Activated CD4-positive, CD25-positive, alpha-beta regulatory T cell treated with anti-CD3 and anti-CD28 coated beads, Interleukin-2, amount 50 U/mL, for 24 hours (primary cell): Measurements from ENCODE around the gene LCN9.

Source experiments
- ATAC-seq, 2 donors: fragments of 150-1000 bp; cut with Tn5 transposase; one replicate each; pipeline ENCODE4 v1.10.0; 2021; ENCODE audit warnings: mild to moderate bottlenecking in 1 of 2, moderate library complexity in 1 of 2

LCN9 gene

GRCh38 chr9:135673941-135674340 lies 10.8 kb downstream of the LCN9 start:
- ATAC-seq: no peak

- no peak for ATAC-seq
These were observed 11.9 kb downstream of the LCN9 start for GRCh38 chr9:135674977-135675376.

GRCh38 chr9:135676891-135677290 lies 13.8 kb downstream of the LCN9 start:
- no peak for ATAC-seq

GRCh38 chr9:135677641-135678168 lies 14.6 kb downstream of the LCN9 start:
- ATAC-seq: no peak

GRCh38 chr9:135678236-135679017 lies 15.3 kb downstream of the LCN9 start:
- ATAC-seq: no peak

- ATAC-seq: no peak
These were observed 16.9 kb downstream of the LCN9 start for GRCh38 chr9:135680056-135680455.

GRCh38 chr9:135681161-135681560 lies 18.1 kb downstream of the LCN9 start:
- no peak for ATAC-seq

GRCh38 chr9:135683401-135684034 lies 20.4 kb downstream of the LCN9 start:
- ATAC-seq: no peak

GRCh38 chr9:135684691-135685090 lies 21.6 kb downstream of the LCN9 start:
- ATAC-seq: no peak

GRCh38 chr9:135687216-135687615 lies 24.1 kb downstream of the LCN9 start:
- ATAC-seq: no peak

- no peak for ATAC-seq
These were observed 25.9 kb downstream of the LCN9 start for GRCh38 chr9:135689011-135689410.

- no peak for ATAC-seq
These were observed 27.9 kb downstream of the LCN9 start for GRCh38 chr9:135690836-135691570.

GRCh38 chr9:135692410-135692809 lies 29.3 kb downstream of the LCN9 start:
- ATAC-seq: no peak

- ATAC-seq: no peak
These were observed 30.2 kb downstream of the LCN9 start for GRCh38 chr9:135693265-135693664.

GRCh38 chr9:135693771-135694170 lies 30.7 kb downstream of the LCN9 start:
- no peak for ATAC-seq

- no peak for ATAC-seq
These were observed 31.3 kb downstream of the LCN9 start for GRCh38 chr9:135694414-135694813.

- ATAC-seq: no peak
These were observed 31.9 kb downstream of the LCN9 start for GRCh38 chr9:135695036-135695435.

- no peak for ATAC-seq
These were observed 32.5 kb downstream of the LCN9 start for GRCh38 chr9:135695642-135696041.

GRCh38 chr9:135696446-135696845 lies 33.3 kb downstream of the LCN9 start:
- ATAC-seq: no peak

- ATAC-seq: no peak
These were observed 34.1 kb downstream of the LCN9 start for GRCh38 chr9:135697226-135697625.

GRCh38 chr9:135698236-135698635 lies 35.1 kb downstream of the LCN9 start:
- no peak for ATAC-seq

- no peak for ATAC-seq
These were observed 35.7 kb downstream of the LCN9 start for GRCh38 chr9:135698767-135699166.

- ATAC-seq: no peak
These were observed 36.3 kb downstream of the LCN9 start, which contains the start of gene SOHLH1 for GRCh38 chr9:135699440-135699839. SOHLH1 (minus strand) TSS chr9:135699481; CDS start chr9:135699467, 14 bp downstream.
